HG03139 (cell line): ENCODE measurements around the gene CDS2.

ENCODE experiments used
- ATAC-seq: cut with Tn5 transposase; IDR thresholded peaks from one replicate; pipeline ENCODE4 v1.9.1; 2021; ENCODE audit not compliant: unreplicated experiment

The CDS2 gene

GRCh38 chr20:5153152-5153467 lies 26.3 kb downstream of the CDS2 start:
- ATAC-seq: no peak

- ATAC-seq: no peak
Observed at GRCh38 chr20:5153612-5154542, 27.1 kb downstream of the CDS2 start.

- ATAC-seq: no peak
Observed at GRCh38 chr20:5154543-5154925, 27.7 kb downstream of the CDS2 start.

- ATAC-seq: no peak
Observed at GRCh38 chr20:5155404-5155803, 28.6 kb downstream of the CDS2 start.

GRCh38 chr20:5156675-5157448 lies 30.1 kb downstream of the CDS2 start:
- ATAC-seq: no peak

- no peak for ATAC-seq
Observed at GRCh38 chr20:5159928-5160327, 33.1 kb downstream of the CDS2 start.

GRCh38 chr20:5160882-5161281 lies 34.1 kb downstream of the CDS2 start:
- no peak for ATAC-seq

GRCh38 chr20:5161536-5162164 lies 34.8 kb downstream of the CDS2 start:
- no peak for ATAC-seq

GRCh38 chr20:5164645-5165625 lies 38.1 kb downstream of the CDS2 start:
- ATAC-seq: no peak

- ATAC-seq: no peak
Observed at GRCh38 chr20:5168651-5169396, 42.0 kb downstream of the CDS2 start.

- ATAC-seq: no peak
Observed at GRCh38 chr20:5170341-5170740, 43.5 kb downstream of the CDS2 start.

- no peak for ATAC-seq
Observed at GRCh38 chr20:5171064-5171789, 44.4 kb downstream of the CDS2 start.

GRCh38 chr20:5171790-5172164 lies 45.0 kb downstream of the CDS2 start:
- no peak for ATAC-seq

GRCh38 chr20:5172167-5172601 lies 45.4 kb downstream of the CDS2 start:
- ATAC-seq: no peak

GRCh38 chr20:5172903-5173463 lies 46.2 kb downstream of the CDS2 start:
- ATAC-seq: no peak

- no peak for ATAC-seq
Observed at GRCh38 chr20:5173751-5174150, 46.9 kb downstream of the CDS2 start.

GRCh38 chr20:5177071-5177470 lies 50.3 kb downstream of the CDS2 start:
- no peak for ATAC-seq

GRCh38 chr20:5178046-5178445 lies 51.2 kb downstream of the CDS2 start:
- ATAC-seq: no peak

GRCh38 chr20:5180421-5180820 lies 53.6 kb downstream of the CDS2 start:
- no peak for ATAC-seq
